Transverse colon (tissue), 4 donors: ENCODE data around the gene CDC14A. TPM values are rescaled to one million over a fixed set of nuclear protein-coding genes. Genes with fewer than 3 reads are reported as not detected.

Experiments
- DNase-seq: peaks from one replicate; pipeline ENCODE4 v3.0.0-alpha.2; 2019
- H3K27ac ChIP-seq, 4 donors: fragments of 200-600 bp; sonication (generic); 2 replicates each; pipeline ENCODE4 v1.5.1; 2016 to 2018; ENCODE audit warnings: inconsistent platforms in 4 of 4
- H3K27me3 ChIP-seq: fragments of 200-600 bp; sonication (generic); 2 replicates; pipeline ENCODE4 v1.5.1; 2017; ENCODE audit warnings: inconsistent platforms
- H3K36me3 ChIP-seq, 4 donors: fragments of 200-600 bp; sonication (generic); 2 replicates each; pipeline ENCODE4 v1.5.1; 2017 to 2019; ENCODE audit warnings: inconsistent platforms in 4 of 4
- H3K4me1 ChIP-seq, 4 donors: fragments of 200-600 bp; sonication (generic); 2 replicates each; pipeline ENCODE4 v1.5.1; 2017 to 2020; ENCODE audit warnings: inconsistent platforms in 4 of 4
- H3K4me3 ChIP-seq, 4 donors: fragments of 200-600 bp; sonication (generic); 1 replicate in 1 of 4; 2 replicates in 3 of 4; pipeline versions ENCODE4 v1.5.1 to v1.6.1; 2017 to 2019; ENCODE audit warnings: inconsistent platforms in 4 of 4
- H3K9me3 ChIP-seq, 2 donors: fragments of 200-600 bp; sonication (generic); 2 replicates each; pipeline ENCODE4 v1.5.1; 2017 to 2019; ENCODE audit warnings: inconsistent platforms in 2 of 2
- EP300 ChIP-seq: sonication (generic); formaldehyde crosslinking; IDR thresholded peaks from one replicate; pipeline ENCODE4 v1.6.1; 2017; ENCODE audit warnings: antibody characterized with exemption, low read depth
- POLR2A ChIP-seq: fragments of 450-650 bp; IDR thresholded peaks from one replicate; pipeline ENCODE4 v1.6.1; 2016; ENCODE audit warnings: antibody characterized with exemption, mild to moderate bottlenecking, moderate library complexity
- POLR2AphosphoS5 ChIP-seq, 3 donors: sonication (generic); formaldehyde crosslinking; IDR thresholded peaks; one replicate each; pipeline ENCODE4 v1.6.1; 2016; ENCODE audit warnings: antibody characterized with exemption in 3 of 3
- whole genome bisulfite sequencing, 2 donors: methylation state at CpG; one replicate each; pipeline ENCODE4 v1.1.5; 2018; ENCODE audit warnings: low coverage in 1 of 2; 5-methylcytosine and 5-hydroxymethylcytosine counted together
- in situ Hi-C, 4 donors: fragments of 200-750 bp; cut with MboI; loops; one replicate each; pipeline versions ENCODE4 v1.15.0 to v1.15.1; 2017; ENCODE audit warnings: low sequenced_read_pairs in 3 of 4, low pct_ligation_motif_present in 1 of 4, low pct_unique_long_range_greater_than_20kb in 1 of 4
- intact Hi-C: fragments of 100-400 bp; cut with DNase I; formaldehyde crosslinking; loops from one replicate; pipeline ENCODE4 v1.15.1; 2023; ENCODE audit warnings: low total_unique reads
- total RNA-seq, 4 donors: library from RNA; depleted of rRNA; stranded (reverse); fragments of >200 nt; gene quantifications; one replicate each; pipeline ENCODE4 v1.1.0, GENCODE V29; 2016
- TF ChIP-seq, protein P1 (sequence below), 5 experiments: fragments of 200-600 bp in 3 of 5; fragments of 450-650 bp in 2 of 5; sonication (generic) in 3 of 5; IDR thresholded peaks; 1 replicate in 2 of 5; 2 replicates in 3 of 5; pipeline ENCODE4 v1.5.1; 2016 to 2017; ENCODE audit warnings: antibody characterized with exemption in 5 of 5, inconsistent platforms in 3 of 5, mild to moderate bottlenecking in 2 of 5, moderate library complexity in 1 of 5

The CDC14A gene
- total RNA-seq, 4 donors from 2014 or later, result 8.0 to 68.6 (median 48.5) TPM

DNA sequence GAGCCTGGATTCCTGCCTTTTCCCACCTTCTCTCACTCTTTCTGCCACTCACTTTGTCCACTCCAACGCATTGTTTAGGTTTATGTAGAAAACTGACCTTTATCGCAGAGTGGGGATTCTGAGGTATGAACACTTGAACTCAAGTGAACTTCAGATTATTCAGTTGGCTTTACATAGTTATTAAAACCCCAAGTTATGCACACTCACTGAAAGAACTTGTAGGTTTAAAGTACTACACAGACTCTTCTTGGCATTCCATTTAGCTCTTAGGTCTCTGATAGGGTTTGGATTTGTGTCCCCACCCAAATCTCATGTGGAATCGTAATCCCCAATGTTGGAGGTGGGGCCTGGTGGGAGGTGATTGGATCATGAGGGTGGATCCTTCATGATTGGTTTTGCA lies 46.4 kb upstream of the CDC14A start:
- WGBS, 2 donors, result 91 to 100% methylated on average over 1 to 3 of the region's 3 CpGs
- in situ Hi-C loops, result no loop called here
- DNase-seq, result no peak
- H3K27ac ChIP-seq, result no peak overlapping the region
- H3K4me3 ChIP-seq, result no peak overlapping the region
- TF ChIP-seq POLR2AphosphoS5 (IDR thresholded peaks at IDR 0.05), result no peak
- TF ChIP-seq, protein P1, sequence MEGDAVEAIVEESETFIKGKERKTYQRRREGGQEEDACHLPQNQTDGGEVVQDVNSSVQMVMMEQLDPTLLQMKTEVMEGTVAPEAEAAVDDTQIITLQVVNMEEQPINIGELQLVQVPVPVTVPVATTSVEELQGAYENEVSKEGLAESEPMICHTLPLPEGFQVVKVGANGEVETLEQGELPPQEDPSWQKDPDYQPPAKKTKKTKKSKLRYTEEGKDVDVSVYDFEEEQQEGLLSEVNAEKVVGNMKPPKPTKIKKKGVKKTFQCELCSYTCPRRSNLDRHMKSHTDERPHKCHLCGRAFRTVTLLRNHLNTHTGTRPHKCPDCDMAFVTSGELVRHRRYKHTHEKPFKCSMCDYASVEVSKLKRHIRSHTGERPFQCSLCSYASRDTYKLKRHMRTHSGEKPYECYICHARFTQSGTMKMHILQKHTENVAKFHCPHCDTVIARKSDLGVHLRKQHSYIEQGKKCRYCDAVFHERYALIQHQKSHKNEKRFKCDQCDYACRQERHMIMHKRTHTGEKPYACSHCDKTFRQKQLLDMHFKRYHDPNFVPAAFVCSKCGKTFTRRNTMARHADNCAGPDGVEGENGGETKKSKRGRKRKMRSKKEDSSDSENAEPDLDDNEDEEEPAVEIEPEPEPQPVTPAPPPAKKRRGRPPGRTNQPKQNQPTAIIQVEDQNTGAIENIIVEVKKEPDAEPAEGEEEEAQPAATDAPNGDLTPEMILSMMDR (IDR thresholded peaks at IDR 0.05), result no peak
- no peak for TF ChIP-seq POLR2A
- TF ChIP-seq EP300, result no peak
- no peaks in the 10 kb centered on the region for H3K27me3 ChIP-seq
- H3K36me3 ChIP-seq, result no peaks in the 10 kb centered on the region
- no peaks in the 10 kb centered on the region for H3K9me3 ChIP-seq
- H3K4me1 ChIP-seq, result no peaks in the 10 kb centered on the region
- intact Hi-C loops, result no loop called here

DNA sequence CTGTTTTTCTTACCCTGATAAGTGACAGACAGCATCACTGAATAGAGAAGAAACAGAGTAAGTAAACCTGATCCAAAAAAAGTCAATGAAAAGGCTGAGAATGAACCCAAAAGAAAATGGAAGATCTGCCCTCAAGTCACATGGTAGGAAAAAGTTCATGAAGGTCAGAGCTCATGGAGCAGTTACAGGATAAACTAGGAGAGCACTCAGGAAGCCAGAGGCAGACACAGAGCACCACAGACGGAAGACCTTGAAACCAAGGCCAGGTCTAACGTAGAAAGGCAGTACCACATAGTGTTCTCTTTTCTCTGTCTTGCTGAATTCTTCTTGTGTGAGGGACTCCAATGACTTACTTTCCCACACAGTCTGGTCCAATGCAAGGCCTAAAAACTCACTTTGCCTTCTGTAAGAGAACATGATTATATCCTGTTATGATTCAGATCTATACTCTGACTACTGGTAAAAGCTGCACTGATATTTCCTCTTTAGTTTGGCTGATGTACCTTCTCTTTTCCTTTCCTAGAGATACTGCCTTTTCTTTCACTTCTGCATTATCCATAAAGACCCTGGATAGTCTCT lies 45.5 kb upstream of the CDC14A start:
- DNase-seq, result no peak
- WGBS, 2 donors, result 63% methylated on average over 2 of the region's 2 CpGs; no CpG with 5 or more reads in 1 of the 2 donors
- H3K9me3 ChIP-seq, result no peaks in the 10 kb centered on the region
- no peak overlapping the region for H3K4me3 ChIP-seq
- intact Hi-C loops, result no loop called here
- H3K27ac ChIP-seq, result no peak overlapping the region
- in situ Hi-C loops, result no loop called here
- TF ChIP-seq EP300, result no peak
- H3K27me3 ChIP-seq, result no peaks in the 10 kb centered on the region
- H3K36me3 ChIP-seq, result no peaks in the 10 kb centered on the region
- H3K4me1 ChIP-seq, result no peaks in the 10 kb centered on the region

DNA sequence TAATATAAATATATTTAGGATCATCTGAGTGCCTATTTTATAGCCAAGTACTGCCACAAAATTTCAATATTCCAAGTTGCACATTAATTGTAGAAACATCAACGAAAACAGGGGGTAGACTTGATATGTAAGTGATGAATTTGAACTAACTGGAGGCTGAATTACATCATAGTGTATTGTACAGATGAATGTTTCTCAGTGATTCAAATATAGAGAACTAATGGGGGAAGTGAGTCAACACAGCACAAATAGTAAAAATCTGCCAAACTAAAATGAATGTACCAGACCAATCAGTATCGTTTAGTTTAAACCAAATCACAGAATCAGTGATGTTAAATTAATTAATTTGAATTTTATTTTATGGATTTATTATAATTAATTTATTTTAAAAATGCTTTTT lies 43.5 kb upstream of the CDC14A start:
- H3K27ac ChIP-seq, result no peak overlapping the region
- no peaks in the 10 kb centered on the region for H3K27me3 ChIP-seq
- DNase-seq, result no peak
- H3K36me3 ChIP-seq, result no peaks in the 10 kb centered on the region
- 51 to 64% methylated on average over 2 of the region's 2 CpGs for WGBS, 2 donors
- H3K4me1 ChIP-seq, result no peaks in the 10 kb centered on the region
- no peak for TF ChIP-seq POLR2AphosphoS5 (IDR thresholded peaks at IDR 0.05)
- TF ChIP-seq, protein P1 (IDR thresholded peaks at IDR 0.05), result no peak
- TF ChIP-seq POLR2A, result no peak
- TF ChIP-seq EP300, result no peak
- in situ Hi-C loops (no loop called here), intact Hi-C loops (no loop called here)
- no peak overlapping the region for H3K4me3 ChIP-seq
- H3K9me3 ChIP-seq, result no peaks in the 10 kb centered on the region

DNA sequence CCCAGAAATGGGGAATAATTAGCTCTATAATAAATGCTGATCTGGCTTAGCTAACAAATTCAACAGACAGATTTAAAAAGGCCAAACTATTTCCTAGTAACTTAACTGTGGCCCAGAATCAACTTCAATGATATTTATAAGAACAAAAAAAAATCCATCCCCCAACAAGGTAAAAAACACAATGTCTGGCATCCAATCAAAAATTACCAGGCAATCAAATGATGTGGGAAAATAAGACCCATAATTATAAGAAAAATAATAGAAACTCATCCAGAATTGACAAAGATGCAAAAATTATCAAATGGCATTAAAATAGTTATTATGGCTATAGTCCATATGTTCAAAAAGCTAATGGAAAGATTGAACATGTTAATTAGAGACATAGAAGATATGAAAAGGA lies 42.4 kb upstream of the CDC14A start:
- H3K4me1 ChIP-seq, result no peaks in the 10 kb centered on the region
- intact Hi-C loops (no loop called here), in situ Hi-C loops (no loop called here)
- no peaks in the 10 kb centered on the region for H3K9me3 ChIP-seq
- no peaks in the 10 kb centered on the region for H3K27me3 ChIP-seq
- no peak for DNase-seq
- TF ChIP-seq POLR2A (no peak), POLR2AphosphoS5 (IDR thresholded peaks at IDR 0.05) (no peak), EP300 (no peak)
- TF ChIP-seq, protein P1 (IDR thresholded peaks at IDR 0.05), result no peak
- H3K36me3 ChIP-seq, result no peaks in the 10 kb centered on the region
- H3K27ac ChIP-seq, result no peak overlapping the region
- no peak overlapping the region for H3K4me3 ChIP-seq

DNA sequence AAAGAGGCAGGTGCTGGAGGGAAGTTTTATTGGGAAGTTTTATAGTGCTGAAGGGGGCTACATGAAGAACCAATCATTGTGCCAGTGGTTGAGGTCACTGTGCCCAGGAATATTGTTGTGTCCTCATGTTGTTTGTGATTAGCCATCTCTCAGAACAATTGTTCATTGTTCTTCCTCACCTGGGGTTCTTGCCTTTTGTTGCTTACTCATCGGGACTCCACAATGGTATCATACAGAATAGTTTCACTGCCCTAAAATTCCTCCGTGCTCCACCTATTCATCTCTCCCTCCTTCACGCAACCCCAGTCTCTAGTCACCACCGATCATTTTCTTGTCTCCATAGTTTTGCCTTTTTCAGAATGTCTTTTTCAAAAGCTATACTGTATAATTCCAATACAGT lies 38.9 kb upstream of the CDC14A start:
- no peaks in the 10 kb centered on the region for H3K9me3 ChIP-seq
- intact Hi-C loops (no loop called here), in situ Hi-C loops (no loop called here)
- no peaks in the 10 kb centered on the region for H3K36me3 ChIP-seq
- TF ChIP-seq EP300, result no peak
- no peak for TF ChIP-seq POLR2AphosphoS5 (IDR thresholded peaks at IDR 0.05)
- TF ChIP-seq, protein P1 (IDR thresholded peaks at IDR 0.05), result no peak
- no peak for TF ChIP-seq POLR2A
- DNase-seq, result no peak
- H3K4me3 ChIP-seq, result no peak overlapping the region
- H3K27ac ChIP-seq, result no peak overlapping the region
- no peaks in the 10 kb centered on the region for H3K27me3 ChIP-seq
- no peaks in the 10 kb centered on the region for H3K4me1 ChIP-seq
- 26 to 54% methylated on average over 4 of the region's 4 CpGs for WGBS, 2 donors
